ENCODE measurements around the gene ALX3. TPM values are rescaled to one million over a fixed set of nuclear protein-coding genes. Genes with fewer than 3 reads are reported as not detected.

Gene ALX3
- not detected for polyA plus RNA-seq (ENCODE audit: insufficient read length in 4 of 4)

- no peak for DNase-seq (ENCODE audit: low read depth in 4 of 4, low spot score in 3 of 4)
Measured at GRCh38 chr1:110070671-110071242, at the start of gene ALX3. Gene ALX3 (minus strand): TSS chr1:110070672. CDS start chr1:110070612, 60 bp downstream.

DNA sequence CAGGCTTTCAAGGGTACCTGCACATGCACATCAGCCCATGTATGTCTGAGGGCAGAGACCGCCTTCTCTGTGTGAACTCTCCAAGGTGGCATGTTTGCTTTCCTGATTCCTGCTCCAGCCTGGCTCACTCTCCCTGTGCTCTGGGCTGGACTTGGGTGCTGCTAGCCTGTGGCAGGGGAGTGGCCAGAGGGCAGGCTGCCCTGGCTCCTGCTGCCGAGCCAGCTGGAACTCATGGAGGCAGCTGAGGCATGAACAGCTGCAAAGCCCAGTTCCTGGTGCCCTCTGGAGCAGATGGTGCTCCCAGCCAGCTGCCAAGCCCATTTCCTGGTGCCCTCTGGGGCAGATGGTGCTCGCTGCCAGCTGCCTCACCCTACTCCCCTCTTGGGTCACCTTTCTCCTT is 49.4 kb upstream of the ALX3 start:
- no peak for DNase-seq (ENCODE audit: low read depth in 4 of 4, low spot score in 3 of 4)

GRCh38 chr1:110118636-110119396 is 48.3 kb upstream of the ALX3 start:
- DNase-seq (ENCODE audit: low read depth in 4 of 4, low spot score in 3 of 4), result no peak

GRCh38 chr1:110114784-110115183 is 44.3 kb upstream of the ALX3 start:
- no peak for DNase-seq (ENCODE audit: low read depth in 4 of 4, low spot score in 3 of 4)

DNA sequence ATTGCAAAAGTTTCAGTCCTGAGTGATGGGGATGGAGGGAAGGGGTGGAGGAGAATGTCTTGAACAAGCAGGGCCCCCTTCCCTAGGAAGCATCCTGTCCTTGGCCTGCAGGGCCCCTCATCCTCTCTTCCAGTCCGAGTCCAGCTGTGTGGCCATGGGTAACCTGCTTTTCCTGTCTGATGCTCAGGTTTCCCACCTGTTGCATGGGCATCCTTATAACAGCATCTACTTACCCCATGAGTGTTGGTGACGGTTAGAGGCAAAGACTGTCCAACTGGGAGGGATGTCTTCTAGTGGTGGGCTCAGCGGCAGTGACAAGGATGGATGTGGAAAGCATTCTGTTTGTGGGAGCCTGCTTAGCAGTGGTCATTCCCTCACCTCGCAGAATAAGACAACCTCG is 43.7 kb upstream of the ALX3 start:
- no peak for DNase-seq (ENCODE audit: low read depth in 4 of 4, low spot score in 3 of 4)

DNA sequence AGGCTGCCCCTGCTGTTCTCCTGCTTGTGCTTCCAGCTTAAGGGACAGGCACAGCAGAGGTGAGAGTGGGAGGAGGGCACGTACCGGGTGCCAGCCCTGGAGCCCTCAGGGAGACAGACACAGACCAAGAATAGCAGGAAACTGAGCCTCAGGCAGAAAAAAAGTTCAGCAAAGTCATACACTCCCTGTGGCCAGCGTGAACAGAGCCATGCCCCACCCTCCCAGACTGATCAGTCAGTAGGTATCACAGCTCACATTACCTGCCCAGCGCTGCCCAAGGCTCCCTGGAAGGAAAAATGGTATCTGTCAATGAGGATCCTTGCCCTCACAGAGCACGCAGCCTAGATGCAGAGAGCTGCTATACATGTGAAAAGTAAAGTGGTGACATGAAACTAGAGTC is 43.1 kb upstream of the ALX3 start:
- no peak for DNase-seq (ENCODE audit: low read depth in 4 of 4, low spot score in 3 of 4)

DNA sequence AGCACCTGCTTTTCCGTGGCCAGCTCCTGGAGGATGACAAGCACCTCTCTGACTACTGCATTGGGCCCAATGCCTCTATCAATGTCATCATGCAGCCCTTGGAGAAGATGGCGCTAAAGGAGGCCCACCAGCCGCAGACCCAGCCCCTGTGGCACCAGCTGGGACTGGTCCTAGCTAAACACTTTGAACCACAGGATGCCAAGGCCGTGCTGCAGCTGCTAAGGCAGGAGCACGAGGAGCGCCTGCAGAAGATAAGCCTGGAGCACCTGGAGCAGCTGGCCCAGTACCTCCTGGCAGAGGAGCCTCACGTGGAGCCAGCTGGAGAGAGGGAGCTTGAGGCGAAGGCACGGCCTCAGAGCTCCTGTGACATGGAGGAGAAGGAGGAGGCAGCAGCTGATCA is 42.2 kb upstream of the ALX3 start:
- no peak for DNase-seq (ENCODE audit: low read depth in 4 of 4, low spot score in 3 of 4)

GRCh38 chr1:110112143-110112542 is 41.7 kb upstream of the ALX3 start, which contains the start of gene UBL4B:
Gene UBL4B (plus strand): TSS chr1:110112443. CDS start chr1:110112535, 92 bp downstream.
- no peak for DNase-seq (ENCODE audit: low read depth in 4 of 4, low spot score in 3 of 4)

DNA sequence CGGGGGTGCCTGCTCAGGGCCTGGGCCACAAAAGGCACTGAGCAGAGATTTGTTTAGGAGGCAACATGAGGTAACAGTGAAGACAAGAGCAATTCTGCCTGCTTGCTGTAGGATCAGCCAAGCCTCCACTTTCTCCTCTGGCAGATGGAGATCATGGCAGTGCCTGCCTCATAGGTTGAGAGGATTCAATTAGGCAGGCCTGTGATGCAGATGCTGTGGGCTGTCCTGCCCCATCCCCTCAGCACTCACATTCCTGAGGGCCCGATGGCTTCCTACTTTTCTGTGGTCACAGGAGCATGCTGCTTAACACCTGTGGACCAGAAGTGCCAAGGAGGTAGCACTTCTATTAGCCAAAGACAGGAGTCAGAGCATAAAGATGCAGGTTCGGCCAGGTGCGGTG is 40.6 kb upstream of the ALX3 start:
- DNase-seq (ENCODE audit: low read depth in 4 of 4, low spot score in 3 of 4), result no peak

DNA sequence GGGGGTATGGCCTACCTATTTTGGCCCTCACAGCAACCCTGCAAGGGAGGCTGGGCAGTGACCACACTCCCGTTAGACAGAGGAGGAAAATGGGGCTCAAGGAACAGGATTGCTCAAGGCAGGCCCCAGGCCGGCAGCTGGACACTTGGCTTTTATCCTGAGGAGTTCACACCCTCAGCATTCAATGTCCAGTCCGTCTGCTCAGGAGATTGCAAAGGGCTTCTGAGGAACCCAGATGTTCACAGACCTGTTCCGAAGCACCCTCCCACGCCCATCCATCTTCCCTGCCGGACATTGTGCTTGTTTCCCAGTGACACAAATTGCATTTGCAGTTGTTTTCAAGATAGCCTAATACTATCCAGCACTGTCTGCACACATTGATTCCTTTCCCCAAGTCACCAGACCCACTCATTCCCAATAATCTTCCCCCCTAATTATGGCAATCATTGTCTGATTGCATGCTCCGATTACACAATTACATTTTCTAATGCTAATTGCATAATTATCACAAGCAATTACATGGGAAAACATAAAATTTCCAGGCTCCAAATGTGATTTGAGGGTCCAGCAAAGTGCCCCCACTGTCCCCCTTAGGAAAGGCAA is 37.5 kb upstream of the ALX3 start:
- DNase-seq (ENCODE audit: low read depth in 4 of 4, low spot score in 3 of 4), result no peak

- no peak for DNase-seq (ENCODE audit: low read depth in 4 of 4, low spot score in 3 of 4)
Measured at GRCh38 chr1:110106013-110106941, 35.8 kb upstream of the ALX3 start.

- DNase-seq (ENCODE audit: low read depth in 4 of 4, low spot score in 3 of 4), result no peak
Measured at GRCh38 chr1:110102081-110102480, 31.6 kb upstream of the ALX3 start.

GRCh38 chr1:110100335-110100734 is 29.9 kb upstream of the ALX3 start:
- DNase-seq (ENCODE audit: low read depth in 4 of 4, low spot score in 3 of 4), result no peak

DNA sequence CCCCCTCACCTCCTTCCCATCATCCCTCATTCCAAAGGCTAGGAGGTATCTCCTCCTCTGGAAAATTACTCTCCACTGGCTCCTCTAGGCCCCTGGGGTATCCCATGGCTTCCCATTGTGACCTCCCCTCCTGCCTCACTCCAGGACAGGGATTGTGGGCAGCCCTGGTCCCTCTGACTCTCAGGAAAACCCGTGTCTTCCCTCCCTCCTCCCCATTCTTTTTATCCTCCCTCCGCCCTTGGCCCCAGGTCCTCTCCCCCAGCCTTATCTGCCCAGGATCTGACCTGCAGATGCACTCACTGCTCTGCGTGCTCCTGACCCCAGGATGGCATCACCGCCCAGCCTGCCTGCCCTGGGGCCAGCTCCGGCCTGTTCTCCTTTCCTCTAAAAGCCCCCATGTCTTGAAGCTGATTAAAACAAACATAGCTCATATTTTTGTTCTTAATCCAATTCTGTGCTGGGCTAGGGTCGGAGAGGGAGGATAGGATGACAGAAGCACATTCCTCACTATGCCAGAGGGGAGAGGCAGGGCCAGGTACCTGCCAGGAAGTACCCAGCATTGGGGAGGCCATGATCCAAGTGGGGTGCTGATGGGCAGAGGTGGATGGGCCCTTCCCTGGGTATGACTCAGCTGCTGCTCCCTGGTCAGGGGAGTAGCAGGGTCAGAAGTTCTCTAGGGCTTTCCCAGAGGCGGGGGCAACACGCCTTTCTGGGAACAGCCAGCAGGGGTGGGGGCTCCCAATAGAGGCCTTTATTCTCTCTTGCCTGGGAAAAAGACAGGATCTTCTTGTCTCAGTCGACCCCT is 28.0 kb upstream of the ALX3 start:
- DNase-seq (ENCODE audit: low read depth in 4 of 4, low spot score in 3 of 4), result no peak

- DNase-seq (ENCODE audit: low read depth in 4 of 4, low spot score in 3 of 4), result no peak
Measured at GRCh38 chr1:110097507-110098221, 27.2 kb upstream of the ALX3 start.

GRCh38 chr1:110094931-110095654 is 24.6 kb upstream of the ALX3 start:
- no peak for DNase-seq (ENCODE audit: low read depth in 4 of 4, low spot score in 3 of 4)

DNA sequence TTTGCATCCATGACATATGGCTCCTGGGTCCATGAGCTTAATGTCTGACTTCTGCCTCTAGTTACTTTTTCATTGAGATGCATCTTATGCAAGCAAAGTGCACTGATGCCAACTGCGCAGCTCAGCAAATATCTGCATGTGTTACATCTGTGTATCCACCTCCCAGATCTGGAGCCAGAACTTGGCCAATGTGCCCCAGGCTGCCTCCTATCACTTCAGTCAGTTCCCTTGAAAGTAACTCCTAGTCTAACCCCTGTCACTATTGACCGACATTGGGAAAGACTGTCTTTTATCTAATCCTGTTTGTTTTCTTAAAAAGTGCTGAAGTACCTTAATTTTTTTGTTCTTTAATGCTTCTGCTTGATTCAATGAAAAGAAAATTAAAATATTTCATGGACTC is 22.5 kb upstream of the ALX3 start:
- no peak for DNase-seq (ENCODE audit: low read depth in 4 of 4, low spot score in 3 of 4)

GRCh38 chr1:110091791-110092190 is 21.3 kb upstream of the ALX3 start:
- no peak for DNase-seq (ENCODE audit: low read depth in 4 of 4, low spot score in 3 of 4)

GRCh38 chr1:110091381-110091780 is 20.9 kb upstream of the ALX3 start:
- no peak for DNase-seq (ENCODE audit: low read depth in 4 of 4, low spot score in 3 of 4)

All from left renal pelvis (tissue), 4 donors.